Sigmoid colon (tissue), 7 donors: ENCODE results near the gene ENDOG. TPM values are rescaled to one million over a fixed set of nuclear protein-coding genes. Genes with fewer than 3 reads are reported as not detected.

ENCODE experiments used
- DNase-seq: peaks from one replicate; pipeline ENCODE4 v3.0.0-alpha.2; 2019
- H3K27ac ChIP-seq, 4 donors: fragments of 200-600 bp; sonication (generic); one replicate each; pipeline ENCODE4 v1.5.1; 2016 to 2019; ENCODE audit warnings: mild to moderate bottlenecking in 1 of 4
- H3K27me3 ChIP-seq, 3 donors: fragments of 200-600 bp; sonication (generic); one replicate each; pipeline ENCODE4 v1.5.1; 2019; ENCODE audit warnings: mild to moderate bottlenecking in 1 of 3
- H3K36me3 ChIP-seq, 4 donors: fragments of 200-600 bp; sonication (generic); one replicate each; pipeline ENCODE4 v1.5.1; 2016 to 2019
- H3K4me1 ChIP-seq, 4 donors: fragments of 200-600 bp; sonication (generic); one replicate each; pipeline ENCODE4 v1.5.1; 2017 to 2019
- H3K4me3 ChIP-seq, 4 donors: fragments of 200-600 bp; sonication (generic); one replicate each; pipeline ENCODE4 v1.5.1; 2017 to 2019; ENCODE audit warnings: mild to moderate bottlenecking in 2 of 4, moderate library complexity in 1 of 4
- H3K9me3 ChIP-seq, 4 donors: fragments of 200-600 bp in 3 of 4; sonication (generic) in 3 of 4; one replicate each; pipeline versions ENCODE4 v1.5.1 to v1.6.1; 2013 to 2019
- CTCF ChIP-seq, 4 experiments: fragments of 450-650 bp in 3 of 4; fragments of 200-600 bp in 1 of 4; IDR thresholded peaks; one replicate each; pipeline ENCODE4 v1.5.1; 2016 to 2019; ENCODE audit warnings: antibody characterized with exemption in 4 of 4, mild to moderate bottlenecking in 3 of 4, moderate library complexity in 2 of 4
- EP300 ChIP-seq, 4 donors: sonication (generic); formaldehyde crosslinking; IDR thresholded peaks; one replicate each; pipeline ENCODE4 v1.6.1; 2017; ENCODE audit warnings: antibody characterized with exemption in 4 of 4
- POLR2A ChIP-seq, 2 donors: fragments of 450-650 bp; IDR thresholded peaks; one replicate each; pipeline ENCODE4 v1.6.1; 2016; ENCODE audit warnings: antibody characterized with exemption in 2 of 2, mild to moderate bottlenecking in 2 of 2, moderate library complexity in 2 of 2
- POLR2AphosphoS5 ChIP-seq, 4 donors: sonication (generic); formaldehyde crosslinking; IDR thresholded peaks; one replicate each; pipeline ENCODE4 v1.6.1; 2017; ENCODE audit warnings: antibody characterized with exemption in 4 of 4
- WGBS, 2 donors: extraction: QIAGEN DNeasy Blood & Tissue Kit; methylation state at CpG; one replicate each; pipeline ENCODE4 v1.1.7; 2013; 5-methylcytosine and 5-hydroxymethylcytosine counted together
- intact Hi-C: fragments of 100-400 bp; cut with DNase I; formaldehyde crosslinking; loops from one replicate; pipeline ENCODE4 v1.15.1; 2023
- polyA plus RNA-seq, 3 donors: library from polyadenylated mRNA; stranded (reverse); fragments of 200-250 nt; gene quantifications; one replicate each; pipeline ENCODE4 v1.2.3, GENCODE V29; 2013
- total RNA-seq, 4 donors: library from RNA; depleted of rRNA; stranded (reverse); fragments of >200 nt; gene quantifications; one replicate each; pipeline ENCODE4 v1.1.0, GENCODE V29; 2016
- donor health status: healthy with polysubstance abuse.
- donor health status: Bipolar disorder and iron deficiency.
- donor health status: healthy.

ENDOG gene
- total RNA-seq (10 to 100 TPM in 2 of 4 donors, 1 to 10 TPM in 2; 5.9 to 15.7 (median 9.0) TPM), polyA plus RNA-seq (10 to 100 TPM; 30.6 to 49.0 (median 37.9) TPM)

- no peaks in the 10 kb centered on the region for H3K9me3 ChIP-seq
- peak; percentile 58 for TF ChIP-seq POLR2A (IDR thresholded peaks at IDR 0.05)
- peak; percentile 93 to 99 (median 96) for TF ChIP-seq CTCF (IDR thresholded peaks at IDR 0.05)
- peak; percentile 79 to 94 (median 86) for TF ChIP-seq POLR2AphosphoS5 (IDR thresholded peaks at IDR 0.05)
- no peak for TF ChIP-seq EP300 (IDR thresholded peaks at IDR 0.05)
- peaks cover 0 to 20% (median 18%) of the 10 kb centered on the region in 4 donors for H3K4me1 ChIP-seq
- no peaks in the 10 kb centered on the region for H3K27me3 ChIP-seq
- intact Hi-C loops, result loop anchor here (5.0 kb wide), 1 partner anchor 266 kb away; the partner anchor contains the start of gene SPTAN1
- H3K27ac ChIP-seq, result peak within 1 kb of the TSS; percentile 84 to 87 (median 86)
- peaks cover 0 to 19% (median 9%) of the 10 kb centered on the region in 4 donors for H3K36me3 ChIP-seq
- peak within 1 kb of the TSS; percentile 34 to 72 (median 58) for H3K4me3 ChIP-seq
- WGBS, 2 donors, result 0% methylated on average over 70 of the region's 70 CpGs
- peak; percentile 99 for DNase-seq
Measured at GRCh38 chr9:128818099-128818838, at the start of gene ENDOG. Gene ENDOG, plus strand, starts transcription at chr9:128818500. Its CDS starts 185 bp downstream, at chr9:128818685.

- Histone ChIP-seq H3K4me3 (no peak overlapping the region), H3K4me1 (peaks cover 0 to 31% (median 19%) of the 10 kb centered on the region in 4 donors), H3K27ac (no peak overlapping the region), H3K27me3 (no peaks in the 10 kb centered on the region), H3K36me3 (peaks cover 0 to 7% (median 0%) of the 10 kb centered on the region in 4 donors), H3K9me3 (no peaks in the 10 kb centered on the region)
- 90 to 92% methylated on average over 6 of the region's 6 CpGs for whole genome bisulfite sequencing, 2 donors
- no peak for TF ChIP-seq CTCF (IDR thresholded peaks at IDR 0.05)
- no peak for TF ChIP-seq POLR2A (IDR thresholded peaks at IDR 0.05)
- TF ChIP-seq EP300 (IDR thresholded peaks at IDR 0.05), result no peak
- no peak for TF ChIP-seq POLR2AphosphoS5 (IDR thresholded peaks at IDR 0.05)
- intact Hi-C loops, result no loop called here
- no peak for DNase-seq
Measured at GRCh38 chr9:128768606-128769005, 49.7 kb upstream of the ENDOG start.

GRCh38 chr9:128770286-128771030 lies 47.8 kb upstream of the ENDOG start:
- Histone ChIP-seq H3K36me3 (peaks cover 0 to 7% (median 0%) of the 10 kb centered on the region in 4 donors), H3K9me3 (no peaks in the 10 kb centered on the region), H3K27ac (peak overlapping the region; percentile 83 to 96 (median 91)), H3K4me3 (peak overlapping the region; percentile 95 to 99 (median 98)), H3K27me3 (no peaks in the 10 kb centered on the region), H3K4me1 (peaks cover 0 to 31% (median 19%) of the 10 kb centered on the region in 4 donors)
- TF ChIP-seq POLR2A (IDR thresholded peaks at IDR 0.05) (no peak), POLR2AphosphoS5 (IDR thresholded peaks at IDR 0.05) (no peak), CTCF (IDR thresholded peaks at IDR 0.05) (no peak), EP300 (IDR thresholded peaks at IDR 0.05) (no peak)
- 43 to 72% methylated on average over 11 of the region's 11 CpGs for WGBS, 2 donors
- DNase-seq, result no peak
- intact Hi-C loops, result loop anchor here (1.0 to 2.0 kb wide), 2 partner anchors 17 to 46 kb away; partner anchors contain the start of genes TBC1D13 and ZDHHC12

- H3K4me3 ChIP-seq, result peak overlapping the region; percentile 95 to 99 (median 98)
- DNase-seq, result no peak
- peaks cover 0 to 7% (median 0%) of the 10 kb centered on the region in 4 donors for H3K36me3 ChIP-seq
- WGBS, 2 donors, result 1% methylated on average over 28 of the region's 28 CpGs
- intact Hi-C loops, result loop anchor here (1.0 to 2.0 kb wide), 2 partner anchors 16 to 46 kb away; partner anchors contain the start of genes TBC1D13 and ZDHHC12
- no peaks in the 10 kb centered on the region for H3K27me3 ChIP-seq
- no peak for TF ChIP-seq CTCF (IDR thresholded peaks at IDR 0.05)
- TF ChIP-seq POLR2A (IDR thresholded peaks at IDR 0.05), result no peak
- TF ChIP-seq POLR2AphosphoS5 (IDR thresholded peaks at IDR 0.05), result no peak
- TF ChIP-seq EP300 (IDR thresholded peaks at IDR 0.05), result no peak
- no peaks in the 10 kb centered on the region for H3K9me3 ChIP-seq
- peak overlapping the region; percentile 83 to 96 (median 91) for H3K27ac ChIP-seq
- H3K4me1 ChIP-seq, result peaks cover 0 to 31% (median 19%) of the 10 kb centered on the region in 4 donors
Measured at GRCh38 chr9:128771094-128771721, 47.1 kb upstream of the ENDOG start.
